HT-29 (cell line): Measurements from ENCODE around the gene IFIH1. TPM values are rescaled to one million over a fixed set of nuclear protein-coding genes. Genes with fewer than 3 reads are reported as not detected.

Experiments
- DNase-seq: peaks from one replicate; pipeline ENCODE4 v3.0.0-alpha.2; 2015; ENCODE audit warnings: low spot score
- total RNA-seq: library from RNA; depleted of rRNA; stranded (reverse); fragments of >200 nt; shearing (Covaris generic); gene quantifications from 2 replicates; pipeline ENCODE4 v1.2.3, GENCODE V29; 2014

The IFIH1 gene
- total RNA-seq, 1 experiment from 2014 or later = 13.0 TPM

GRCh38 chr2:162308747-162309503 lies 9.6 kb downstream of the IFIH1 start:
- DNase-seq = peak; percentile 15

GRCh38 chr2:162305901-162306300 lies 12.6 kb downstream of the IFIH1 start:
- no peak for DNase-seq

DNA sequence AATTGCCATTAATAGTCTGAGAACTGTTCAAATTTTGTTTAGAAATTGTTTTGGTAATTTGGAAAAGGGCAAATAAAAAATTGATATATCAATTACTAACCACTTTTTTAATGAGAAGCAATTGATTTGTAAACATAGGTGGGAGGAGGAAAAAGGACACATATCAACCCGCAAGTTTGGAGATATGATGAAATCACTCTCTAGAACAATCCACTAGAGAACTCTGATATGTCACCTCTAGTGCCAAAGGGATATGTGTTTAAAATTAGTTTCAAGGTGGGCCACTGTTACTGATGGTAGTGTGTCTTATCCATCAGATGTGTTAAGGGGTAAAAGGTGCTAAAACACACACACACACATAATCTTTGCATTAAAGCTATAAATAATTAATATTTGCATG lies 16.6 kb downstream of the IFIH1 start:
- no peak for DNase-seq

DNA sequence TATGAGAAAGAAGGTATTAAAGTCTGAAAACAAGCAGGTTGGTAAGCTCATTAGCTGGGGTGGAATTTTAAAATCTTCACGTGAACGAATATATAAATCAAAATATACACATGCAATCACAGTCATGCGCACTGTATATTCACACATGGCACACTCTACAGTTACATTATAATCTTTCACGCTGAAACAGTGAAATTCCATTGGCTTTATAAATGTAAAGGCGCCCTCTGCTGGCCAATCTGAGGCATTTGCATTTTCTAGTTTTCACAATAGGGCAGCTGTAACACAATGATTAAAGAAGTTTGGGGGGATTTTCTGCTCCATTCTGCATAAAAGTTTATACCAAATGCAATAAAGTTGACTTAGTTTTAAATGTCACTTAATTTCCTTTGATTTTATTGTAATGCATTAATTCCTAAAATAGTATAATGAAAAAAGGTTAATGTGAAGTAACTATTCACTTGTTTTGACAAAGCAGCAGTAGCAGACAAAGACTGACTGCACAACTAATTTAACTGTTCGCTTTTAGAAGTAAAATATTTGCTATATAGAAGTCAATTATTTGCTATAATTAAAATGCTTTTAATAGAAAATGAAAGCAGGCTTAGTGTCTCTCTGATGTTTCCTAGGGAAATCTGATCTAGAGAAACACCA lies 17.2 kb downstream of the IFIH1 start:
- peak; percentile 84 for DNase-seq

DNA sequence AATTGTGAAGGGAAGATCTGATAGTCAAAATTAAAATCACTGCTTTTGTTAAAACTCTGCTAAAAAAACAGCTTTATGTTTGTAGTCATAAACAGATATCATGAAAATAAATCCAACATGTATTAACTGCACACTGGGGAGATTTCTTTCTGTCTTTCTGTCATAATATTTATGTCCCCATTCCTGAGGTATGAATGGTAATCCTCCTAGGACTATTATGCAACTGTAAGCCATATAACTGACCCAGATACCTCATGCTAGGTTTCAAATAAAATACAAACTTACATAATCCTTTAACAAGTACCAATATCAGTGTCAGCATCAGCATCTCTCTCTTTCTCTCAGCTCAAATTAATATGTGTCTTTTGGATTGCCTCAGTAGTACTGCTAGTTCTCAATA lies 18.2 kb downstream of the IFIH1 start:
- DNase-seq = no peak

GRCh38 chr2:162298669-162299335 lies 19.7 kb downstream of the IFIH1 start:
- DNase-seq = no peak

- DNase-seq = peak; percentile 84
Measured at GRCh38 chr2:162297925-162298552, 20.4 kb downstream of the IFIH1 start.

GRCh38 chr2:162295009-162295408 lies 23.5 kb downstream of the IFIH1 start:
- DNase-seq = no peak

- no peak for DNase-seq
Measured at GRCh38 chr2:162293122-162293786, 25.2 kb downstream of the IFIH1 start.

- DNase-seq = no peak
Measured at GRCh38 chr2:162291748-162292147, 26.7 kb downstream of the IFIH1 start.

GRCh38 chr2:162282765-162283425 lies 35.6 kb downstream of the IFIH1 start:
- DNase-seq = no peak

GRCh38 chr2:162280654-162281053 lies 37.8 kb downstream of the IFIH1 start:
- no peak for DNase-seq

GRCh38 chr2:162277381-162277780 lies 41.1 kb downstream of the IFIH1 start:
- no peak for DNase-seq

DNA sequence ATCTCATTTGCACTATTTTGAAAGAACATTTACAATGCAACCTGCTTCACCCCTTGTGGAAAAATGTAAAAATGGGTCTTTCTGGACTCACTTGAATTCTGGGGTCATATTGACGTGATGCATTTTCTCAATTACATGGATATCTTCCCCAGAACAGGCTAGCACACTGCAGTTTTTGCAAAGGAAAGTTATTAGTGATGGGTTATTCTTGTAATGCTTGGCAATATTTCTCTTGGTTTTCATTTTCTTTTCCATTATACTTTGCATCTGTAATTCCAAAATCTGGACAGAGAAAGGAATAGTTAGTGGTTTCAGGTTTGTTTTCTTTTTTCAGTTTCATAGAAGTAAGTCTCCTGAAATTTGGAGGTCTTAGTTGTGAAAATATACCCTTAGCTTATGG lies 50.5 kb downstream of the IFIH1 start:
- no peak for DNase-seq

DNA sequence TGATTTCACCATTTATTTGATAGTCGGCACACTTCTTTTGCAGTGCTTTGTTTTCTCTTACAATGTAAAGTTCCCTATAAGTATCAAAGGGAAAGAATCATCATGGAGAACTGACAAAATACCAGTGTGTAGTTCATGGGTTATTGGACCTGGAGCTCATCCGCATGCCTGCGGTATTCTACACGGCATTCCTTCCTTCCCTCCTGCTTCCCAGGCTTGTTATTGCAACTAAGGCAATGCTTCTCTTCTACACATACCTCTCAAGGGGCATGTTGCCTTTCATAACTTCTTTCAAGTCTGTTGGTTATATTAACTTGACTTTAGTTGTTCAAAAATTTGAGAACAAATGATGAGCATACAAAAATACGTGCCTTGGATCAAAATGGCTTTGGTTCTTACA lies 51.0 kb downstream of the IFIH1 start:
- no peak for DNase-seq

GRCh38 chr2:162266460-162266760 lies 52.1 kb downstream of the IFIH1 start:
- no peak for DNase-seq

GRCh38 chr2:162265666-162266459 lies 52.6 kb downstream of the IFIH1 start:
- DNase-seq = no peak

DNA sequence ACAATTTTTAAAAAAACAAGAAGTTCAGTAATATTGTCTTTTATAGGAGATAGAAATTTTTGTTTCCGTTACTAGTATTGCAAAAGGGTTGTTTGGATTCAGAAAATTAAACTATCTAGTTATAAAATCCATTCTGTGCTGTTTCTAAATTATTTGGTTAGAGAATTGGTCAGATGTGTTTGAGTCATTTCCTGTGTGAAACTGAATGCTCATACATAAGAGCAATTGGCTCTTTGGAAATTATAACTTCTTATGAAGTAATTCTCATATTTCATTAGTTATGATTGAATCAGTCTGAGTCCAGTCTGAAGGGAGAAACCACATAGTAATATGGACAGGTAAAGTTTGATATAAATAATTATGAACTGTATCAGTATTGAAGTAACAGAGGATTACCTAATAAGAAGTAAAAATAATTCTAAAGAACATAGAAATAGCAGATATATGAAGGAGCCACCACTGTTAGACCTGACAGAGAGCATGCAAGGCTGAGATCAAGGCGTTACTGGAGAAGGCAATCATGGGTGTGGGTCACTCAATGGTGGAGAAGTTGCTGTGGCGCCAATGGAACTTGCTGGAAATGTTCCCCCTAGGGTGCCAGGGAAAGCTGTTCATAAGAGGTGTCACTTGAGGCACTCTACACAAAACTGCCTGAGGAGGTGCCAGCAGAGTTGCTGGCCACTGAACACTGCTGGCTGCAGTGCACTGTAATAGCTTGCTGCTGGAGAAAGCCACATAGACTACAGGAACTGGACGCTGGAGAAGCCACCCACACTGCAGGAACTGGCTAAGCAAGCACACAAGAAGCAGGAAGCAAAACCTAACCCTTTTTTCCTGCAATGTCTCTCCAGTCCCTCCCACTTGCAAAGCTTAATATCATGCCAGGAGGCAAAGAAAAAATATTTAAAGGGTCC lies 57.2 kb downstream of the IFIH1 start:
- peak; percentile 29 for DNase-seq

DNA sequence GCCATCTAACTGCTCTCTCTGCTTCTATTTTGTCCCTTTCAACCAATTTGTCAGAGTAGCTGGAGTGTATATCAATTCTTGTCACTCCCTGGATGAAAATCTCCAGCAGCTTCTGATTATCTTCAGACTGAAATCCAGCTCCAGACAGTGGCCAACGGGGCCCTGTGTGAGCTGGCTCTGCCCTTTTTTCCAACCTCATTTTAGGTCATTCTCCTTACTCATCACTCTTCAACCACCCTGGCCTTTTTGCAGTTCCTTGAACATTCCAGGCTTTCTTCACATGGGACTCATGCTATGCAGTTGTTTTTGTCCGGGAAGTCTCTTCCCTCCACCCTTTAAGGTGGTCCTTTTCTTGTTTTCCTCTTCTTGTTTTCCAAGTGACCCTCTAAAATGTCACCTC lies 59.8 kb downstream of the IFIH1 start:
- DNase-seq = no peak
